Keratinocyte (primary cell): ENCODE measurements around the gene NRDE2.

ENCODE experiments used
- CTCF ChIP-seq, 3 experiments: IDR thresholded peaks in 1 of 3; conservative IDR thresholded peaks in 1 of 3; optimal IDR thresholded peaks in 1 of 3; 2 replicates in 2 of 3; 3 replicates in 1 of 3; pipeline versions ENCODE3 to v1.5.1; 2011; ENCODE audit warnings: low read length in 3 of 3, mild to moderate bottlenecking in 3 of 3, moderate library complexity in 2 of 3, control low read depth in 1 of 3, inconsistent platforms in 1 of 3; ENCODE audit not compliant: insufficient read depth in 2 of 3; ENCODE audit errors: extremely low read depth in 1 of 3
- EZH2 ChIP-seq: IDR thresholded peaks from one replicate; pipeline ENCODE4 v1.6.1; 2012; ENCODE audit warnings: inconsistent platforms, mild to moderate bottlenecking, low read length, moderate library complexity

- no peak for TF ChIP-seq CTCF (optimal IDR thresholded peaks at IDR 0.05 in 1 of 3, IDR thresholded peaks at IDR 0.05 in 1 of 3, conservative IDR thresholded peaks at IDR 0.05 in 1 of 3; ENCODE audit: extremely low read depth in 1 of 3, insufficient read depth in 2 of 3, low read length in 3 of 3)
- no peak for TF ChIP-seq EZH2
These were observed 13.7 kb downstream of the NRDE2 start for GRCh38 chr14:90318016-90318415.
